Measurements from ENCODE around the gene LRRC61. TPM values are rescaled to one million over a fixed set of nuclear protein-coding genes. Genes with fewer than 3 reads are reported as not detected.

LRRC61 gene
- polyA plus RNA-seq, 1 of the 3 experiments (the other 2 are of a cell fraction), result 0.99 TPM

DNA sequence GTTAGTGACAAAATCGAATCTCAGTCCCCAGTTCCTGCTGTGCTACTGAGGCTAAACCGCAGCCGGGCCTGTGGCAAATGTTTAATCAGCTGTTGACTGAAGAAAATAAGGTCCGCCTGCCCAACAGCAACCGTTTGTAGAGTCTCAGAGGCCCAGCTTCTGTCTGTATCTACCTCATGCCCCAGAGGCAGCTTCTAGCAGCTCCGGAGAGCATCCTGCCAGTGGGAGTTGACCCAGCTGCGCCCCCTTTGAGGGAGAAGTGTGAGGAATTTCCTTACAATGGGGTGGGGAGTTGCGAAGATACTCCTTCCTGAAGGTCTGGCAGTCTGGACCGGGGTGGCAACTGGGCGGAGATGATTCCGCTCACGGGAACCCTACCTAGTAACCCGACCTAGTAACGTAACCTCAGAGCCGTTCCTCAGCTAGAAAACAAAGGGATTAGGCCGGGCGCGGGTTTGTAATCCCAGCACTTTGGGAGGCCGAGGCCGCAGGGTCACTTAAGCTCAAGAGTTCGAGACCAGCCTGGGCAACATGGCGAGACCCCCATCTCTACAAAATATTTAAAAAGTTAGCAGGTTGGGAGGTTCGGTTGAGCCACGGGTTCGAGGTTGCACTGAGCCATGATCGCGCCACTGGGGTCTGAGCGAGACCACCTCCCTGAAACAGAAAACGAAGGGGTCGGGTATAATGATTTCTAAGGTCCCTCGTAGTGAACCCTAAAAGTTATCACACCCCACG lies 55.1 kb downstream of the LRRC61 start:
- POLR2A ChIA-PET, result interaction anchor here (1.0 to 2.3 kb wide), 3 partner anchors 9 to 27 kb away, joined by 3 to 43 read pairs (median 4); partner anchors contain the start of gene REPIN1
- peaks cover 18% of the 10 kb centered on the region in 2 experiments for H3K36me3 ChIP-seq (replicated peaks in 1 of 2; ENCODE audit: control insufficient read depth in 1 of 2, insufficient read depth in 2 of 2, low read length in 1 of 2)
- H3K27ac ChIP-seq (ENCODE audit: low read depth in 2 of 2, low read length in 1 of 2), result peak overlapping the region; percentile 60 to 90
- peak overlapping the region; percentile 61 to 99 for H3K4me3 ChIP-seq (ENCODE audit: low read depth in 2 of 2, low read length in 1 of 2)
- H3K9me2 ChIP-seq, result no peaks in the 10 kb centered on the region
- WGBS (ENCODE audit: low lambda C conversion rate), result 58% methylated on average over 31 of the region's 32 CpGs
- H3K4me1 ChIP-seq (ENCODE audit: control insufficient read depth in 1 of 2, insufficient read depth in 2 of 2, low read depth in 1 of 2, low read length in 1 of 2), result peaks cover 0 to 39% of the 10 kb centered on the region in 2 experiments; a peak in 2 of 4 replicates
- H3K9me3 ChIP-seq, result no peaks in the 10 kb centered on the region
- peak; percentile 75 for DNase-seq
- peak overlapping the region; percentile 80 for H2AFZ ChIP-seq (ENCODE audit: low read depth)
- no peak for TF ChIP-seq RFX5 (IDR thresholded peaks at IDR 0.05; ENCODE audit: low read length)
- peak; percentile 25 for TF ChIP-seq RAD21 (IDR thresholded peaks at IDR 0.05; ENCODE audit: low read length)
- TF ChIP-seq EZH2phosphoT487 (IDR thresholded peaks at IDR 0.05; ENCODE audit: borderline replicate concordance, low read depth), result no peak
- no peak for TF ChIP-seq FOSL2 (IDR thresholded peaks at IDR 0.05; ENCODE audit: borderline replicate concordance, low read depth)
- TF ChIP-seq FOXM1 (IDR thresholded peaks at IDR 0.05; ENCODE audit: low read depth), result 0 out of 2 replicates have a peak, but pooled peaks have one; percentile 22
- no peak for TF ChIP-seq FOXJ3 (CRISPR knock-in tag; IDR thresholded peaks at IDR 0.05)
- no peak for TF ChIP-seq GATA2 (CRISPR knock-in tag; IDR thresholded peaks at IDR 0.05)
- TF ChIP-seq, protein P1, sequence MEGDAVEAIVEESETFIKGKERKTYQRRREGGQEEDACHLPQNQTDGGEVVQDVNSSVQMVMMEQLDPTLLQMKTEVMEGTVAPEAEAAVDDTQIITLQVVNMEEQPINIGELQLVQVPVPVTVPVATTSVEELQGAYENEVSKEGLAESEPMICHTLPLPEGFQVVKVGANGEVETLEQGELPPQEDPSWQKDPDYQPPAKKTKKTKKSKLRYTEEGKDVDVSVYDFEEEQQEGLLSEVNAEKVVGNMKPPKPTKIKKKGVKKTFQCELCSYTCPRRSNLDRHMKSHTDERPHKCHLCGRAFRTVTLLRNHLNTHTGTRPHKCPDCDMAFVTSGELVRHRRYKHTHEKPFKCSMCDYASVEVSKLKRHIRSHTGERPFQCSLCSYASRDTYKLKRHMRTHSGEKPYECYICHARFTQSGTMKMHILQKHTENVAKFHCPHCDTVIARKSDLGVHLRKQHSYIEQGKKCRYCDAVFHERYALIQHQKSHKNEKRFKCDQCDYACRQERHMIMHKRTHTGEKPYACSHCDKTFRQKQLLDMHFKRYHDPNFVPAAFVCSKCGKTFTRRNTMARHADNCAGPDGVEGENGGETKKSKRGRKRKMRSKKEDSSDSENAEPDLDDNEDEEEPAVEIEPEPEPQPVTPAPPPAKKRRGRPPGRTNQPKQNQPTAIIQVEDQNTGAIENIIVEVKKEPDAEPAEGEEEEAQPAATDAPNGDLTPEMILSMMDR (IDR thresholded peaks at IDR 0.05), result peak; percentile 24; the same call in 1 of the 2 replicates
- peaks cover 1% of the 10 kb centered on the region; the same call in 1 of the 2 replicates for H4K20me1 ChIP-seq (ENCODE audit: insufficient read depth)
- H3K27me3 ChIP-seq (ENCODE audit: insufficient read depth), result no peaks in the 10 kb centered on the region
- H3K4me2 ChIP-seq, result peak overlapping the region; percentile 93
- peaks cover 30% of the 10 kb centered on the region for H3F3A ChIP-seq (replicated peaks; ENCODE audit: insufficient read depth)
- peaks cover 42% of the 10 kb centered on the region; the same call in 1 of the 2 replicates for H3K79me2 ChIP-seq (ENCODE audit: insufficient read depth)
- CTCF ChIA-PET, result interaction anchor here (0.6 to 3.6 kb wide), 7 partner anchors 9 to 635 kb away, joined by 3 to 15 read pairs (median 4); partner anchors contain the start of gene REPIN1
- peak overlapping the region; percentile 95 for H3K9ac ChIP-seq

DNA sequence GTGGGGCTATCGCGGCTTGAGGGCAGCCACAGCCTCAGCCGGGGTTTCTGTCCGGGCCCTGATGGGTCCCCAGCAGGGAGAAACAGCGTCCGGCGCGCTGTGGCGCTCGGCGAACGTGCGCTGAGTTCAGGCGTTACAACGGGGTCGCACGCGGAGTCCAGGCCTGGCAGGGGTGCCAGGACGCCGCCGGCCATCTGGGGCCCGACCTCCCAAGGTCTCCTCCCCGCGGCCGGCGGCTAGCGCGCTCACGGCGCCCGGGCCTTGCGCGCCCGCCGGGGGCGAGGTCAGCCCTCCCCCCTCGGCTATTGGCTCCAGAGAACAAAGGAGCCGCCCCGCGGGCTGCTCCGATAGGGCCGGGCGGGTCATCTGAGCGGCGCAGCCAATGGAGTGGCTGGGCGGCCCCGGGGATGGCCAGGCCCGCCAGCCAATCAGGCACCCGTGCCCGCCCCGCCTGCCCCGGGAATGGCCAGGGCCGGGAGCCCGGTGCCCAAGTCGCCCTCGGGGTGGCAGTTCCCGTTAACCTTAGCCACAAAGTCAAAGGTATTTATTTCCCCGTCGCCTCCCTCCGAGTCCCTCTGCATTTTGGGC lies 55.8 kb downstream of the LRRC61 start, which contains the start of gene ZNF775:
Gene ZNF775, plus strand, starts transcription at position 478 of the 588 bp plus-strand sequence. CDS start 9,141 bp downstream, outside the sequence.
- CTCF ChIA-PET, result interaction anchor here (0.9 to 3.6 kb wide), 5 partner anchors 10 to 43 kb away, joined by 3 to 15 read pairs (median 5); partner anchors contain the start of gene REPIN1
- Histone ChIP-seq H4K20me1 (ENCODE audit: insufficient read depth) (peaks cover 8% of the 10 kb centered on the region; the same call in 1 of the 2 replicates), H3K27ac (ENCODE audit: low read depth in 2 of 2, low read length in 1 of 2) (peak within 1 kb of the TSS; percentile 74 to 90), H3K4me3 (ENCODE audit: low read depth in 2 of 2, low read length in 1 of 2) (peak within 1 kb of the TSS; percentile 61 to 99), H3K4me2 (peak within 1 kb of the TSS; percentile 93), H3K9me2 (no peaks in the 10 kb centered on the region), H2AFZ (ENCODE audit: low read depth) (peak within 1 kb of the TSS; percentile 93), H3K9ac (peak within 1 kb of the TSS; percentile 95), H3K9me3 (no peaks in the 10 kb centered on the region), H3K27me3 (ENCODE audit: insufficient read depth) (no peaks in the 10 kb centered on the region), H3K79me2 (ENCODE audit: insufficient read depth) (peaks cover 42% of the 10 kb centered on the region; the same call in 1 of the 2 replicates), H3K36me3 (replicated peaks in 1 of 2; ENCODE audit: control insufficient read depth in 1 of 2, insufficient read depth in 2 of 2, low read length in 1 of 2) (peaks cover 11% of the 10 kb centered on the region in 2 experiments), H3K4me1 (ENCODE audit: control insufficient read depth in 1 of 2, insufficient read depth in 2 of 2, low read depth in 1 of 2, low read length in 1 of 2) (peaks cover 0 to 43% of the 10 kb centered on the region in 2 experiments; a peak in 2 of 4 replicates), H3F3A (replicated peaks; ENCODE audit: insufficient read depth) (peaks cover 30% of the 10 kb centered on the region)
- POLR2A ChIA-PET, result interaction anchor here (1.5 to 2.3 kb wide), 2 partner anchors 10 to 27 kb away, joined by 4 to 43 read pairs; partner anchors contain the start of gene REPIN1
- DNase-seq, result peak; percentile 100
- WGBS (ENCODE audit: low lambda C conversion rate), result under 1% methylated on average over 30 of the region's 60 CpGs
- TF ChIP-seq SIN3A (IDR thresholded peaks at IDR 0.05; ENCODE audit: borderline replicate concordance, low read depth, low read length) (0 out of 2 replicates have a peak, but pooled peaks have one; percentile 11), TCF12 (IDR thresholded peaks at IDR 0.05) (peak; percentile 21; the same call in 1 of the 2 replicates), MXI1 (IDR thresholded peaks at IDR 0.05; ENCODE audit: low read depth, low read length) (peak; percentile 67; the same call in 1 of the 2 replicates), GABPA (IDR thresholded peaks at IDR 0.05; ENCODE audit: low read depth) (0 out of 2 replicates have a peak, but pooled peaks have one; percentile 20), EP300 (IDR thresholded peaks at IDR 0.05; ENCODE audit: borderline replicate concordance in 1 of 2, low read depth in 1 of 2, low read length in 1 of 2) (no peak), RXRA (IDR thresholded peaks at IDR 0.05; ENCODE audit: borderline replicate concordance, low read depth) (0 out of 2 replicates have a peak, but pooled peaks have one; percentile 5), JUND (IDR thresholded peaks at IDR 0.05) (no peak), TEAD4 (IDR thresholded peaks at IDR 0.05; ENCODE audit: borderline replicate concordance, insufficient read depth) (0 out of 2 replicates have a peak, but pooled peaks have one; percentile 32), TAF1 (IDR thresholded peaks at IDR 0.05; ENCODE audit: borderline replicate concordance, low read depth, low read length) (peak; percentile 43), CHD2 (IDR thresholded peaks at IDR 0.05; ENCODE audit: low read length, partially characterized antibody) (peak; percentile 92)
- TF ChIP-seq, protein P2, sequence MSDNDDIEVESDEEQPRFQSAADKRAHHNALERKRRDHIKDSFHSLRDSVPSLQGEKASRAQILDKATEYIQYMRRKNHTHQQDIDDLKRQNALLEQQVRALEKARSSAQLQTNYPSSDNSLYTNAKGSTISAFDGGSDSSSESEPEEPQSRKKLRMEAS (IDR thresholded peaks at IDR 0.05; ENCODE audit: low read depth), result no peak; the same call in 1 of the 2 replicates
- TF ChIP-seq, protein P3, sequence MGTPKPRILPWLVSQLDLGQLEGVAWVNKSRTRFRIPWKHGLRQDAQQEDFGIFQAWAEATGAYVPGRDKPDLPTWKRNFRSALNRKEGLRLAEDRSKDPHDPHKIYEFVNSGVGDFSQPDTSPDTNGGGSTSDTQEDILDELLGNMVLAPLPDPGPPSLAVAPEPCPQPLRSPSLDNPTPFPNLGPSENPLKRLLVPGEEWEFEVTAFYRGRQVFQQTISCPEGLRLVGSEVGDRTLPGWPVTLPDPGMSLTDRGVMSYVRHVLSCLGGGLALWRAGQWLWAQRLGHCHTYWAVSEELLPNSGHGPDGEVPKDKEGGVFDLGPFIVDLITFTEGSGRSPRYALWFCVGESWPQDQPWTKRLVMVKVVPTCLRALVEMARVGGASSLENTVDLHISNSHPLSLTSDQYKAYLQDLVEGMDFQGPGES (IDR thresholded peaks at IDR 0.05; ENCODE audit: low read depth, low read length), result peak; percentile 97
- TF ChIP-seq, protein P4, sequence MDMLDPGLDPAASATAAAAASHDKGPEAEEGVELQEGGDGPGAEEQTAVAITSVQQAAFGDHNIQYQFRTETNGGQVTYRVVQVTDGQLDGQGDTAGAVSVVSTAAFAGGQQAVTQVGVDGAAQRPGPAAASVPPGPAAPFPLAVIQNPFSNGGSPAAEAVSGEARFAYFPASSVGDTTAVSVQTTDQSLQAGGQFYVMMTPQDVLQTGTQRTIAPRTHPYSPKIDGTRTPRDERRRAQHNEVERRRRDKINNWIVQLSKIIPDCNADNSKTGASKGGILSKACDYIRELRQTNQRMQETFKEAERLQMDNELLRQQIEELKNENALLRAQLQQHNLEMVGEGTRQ (IDR thresholded peaks at IDR 0.05; ENCODE audit: borderline replicate concordance, low read depth, low read length), result peak; percentile 81
